ENCODE results near the gene UROS.

UROS gene

DNA sequence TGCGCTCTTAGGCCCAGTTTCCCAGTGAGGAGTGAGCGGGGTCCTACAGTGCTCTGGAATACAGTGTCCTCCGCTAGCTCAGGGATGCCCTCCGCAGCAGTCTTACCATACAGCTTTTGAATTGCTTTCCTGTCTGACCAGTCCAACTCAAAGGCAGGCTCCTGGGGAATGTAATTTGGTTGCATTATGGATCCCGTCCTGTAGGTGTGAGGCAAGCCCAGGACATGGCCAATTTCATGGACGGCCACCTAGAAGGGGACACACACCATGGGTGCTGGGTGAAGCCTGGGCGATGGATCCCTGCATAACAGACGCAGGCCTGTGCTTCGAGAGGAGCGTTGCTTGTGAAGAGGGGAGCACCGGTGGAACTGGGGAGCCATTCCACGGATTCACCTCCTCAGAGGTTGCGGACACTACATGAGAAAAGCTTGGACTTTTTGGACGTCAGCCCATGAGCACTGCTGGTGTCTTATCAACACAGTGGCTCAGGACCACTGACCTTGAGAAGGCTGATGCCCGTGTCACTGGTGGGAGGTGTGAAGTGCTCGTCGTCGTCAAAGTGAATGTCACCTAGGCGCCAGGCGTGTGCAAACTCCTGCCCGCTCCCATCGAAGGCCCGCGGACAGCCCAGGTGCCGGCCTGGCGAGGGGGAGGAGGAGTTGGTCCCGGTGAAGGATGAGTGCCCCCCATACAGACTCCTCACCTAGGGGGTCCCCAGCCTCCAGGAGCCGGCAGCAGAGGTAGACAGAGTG lies 50.8 kb downstream of the UROS start:
- TF ChIP-seq ZFX (IDR thresholded peaks at IDR 0.05; ENCODE audit: borderline replicate concordance), result no peak
- no peak for TF ChIP-seq CTCF (IDR thresholded peaks at IDR 0.05)
- H3K27ac ChIP-seq, result no peak overlapping the region

- no peak for TF ChIP-seq CTCF (IDR thresholded peaks at IDR 0.05)
- no peak for TF ChIP-seq ZFX (IDR thresholded peaks at IDR 0.05; ENCODE audit: borderline replicate concordance)
- H3K27ac ChIP-seq, result no peak overlapping the region
Measured at GRCh38 chr10:125770844-125771243, 52.2 kb downstream of the UROS start.

DNA sequence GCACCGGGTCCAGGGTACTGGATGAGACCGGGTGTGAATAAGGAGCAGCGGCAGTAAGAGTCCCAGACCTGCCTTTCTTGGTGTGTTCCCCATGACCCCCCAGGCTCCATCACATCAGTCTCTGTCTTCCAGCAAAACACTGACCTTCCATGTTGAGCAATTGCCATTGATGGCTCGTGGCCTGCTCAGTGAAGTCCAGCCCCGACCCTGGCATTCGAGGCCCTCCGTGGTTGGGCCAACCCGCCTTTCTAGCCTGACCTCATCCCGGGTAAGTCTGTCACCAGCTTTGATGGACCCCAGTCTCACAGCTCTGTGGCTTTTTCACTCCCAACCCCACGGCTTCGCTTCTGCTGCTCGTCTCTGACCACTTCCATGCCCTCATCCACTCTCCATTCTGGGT lies 53.9 kb downstream of the UROS start:
- H3K27ac ChIP-seq, result no peak overlapping the region
- TF ChIP-seq CTCF (IDR thresholded peaks at IDR 0.05) (no peak), ZFX (IDR thresholded peaks at IDR 0.05; ENCODE audit: borderline replicate concordance) (no peak)

DNA sequence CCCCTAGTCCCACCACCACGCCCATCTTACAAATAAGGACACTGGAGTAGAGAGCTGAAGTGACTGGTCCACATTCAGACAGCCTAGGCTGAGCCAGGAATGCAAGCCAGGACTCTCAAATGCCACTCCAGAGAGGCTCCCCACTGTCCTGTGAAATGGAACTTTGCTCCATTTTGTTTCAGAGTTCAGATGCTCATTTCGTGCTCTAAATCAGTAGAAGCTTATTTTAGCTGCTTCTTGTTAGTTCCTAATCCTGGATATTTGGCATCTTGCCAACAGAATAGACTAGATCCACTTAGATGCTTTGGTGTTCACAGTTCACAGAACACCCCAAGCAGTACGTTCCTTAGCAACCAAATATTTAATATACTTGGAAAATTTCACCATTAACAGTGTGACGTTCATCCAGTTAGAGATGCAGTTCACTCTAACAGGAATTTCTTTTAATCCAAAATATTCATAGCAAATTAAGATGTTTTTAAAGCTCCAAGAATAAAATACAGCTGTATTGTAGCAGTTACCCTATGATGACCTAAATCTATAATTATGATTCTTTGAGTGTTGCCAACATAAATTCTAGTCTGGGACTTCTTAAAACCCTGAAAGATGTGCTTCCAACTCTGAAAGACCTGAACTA lies 54.7 kb downstream of the UROS start:
- TF ChIP-seq ZFX (IDR thresholded peaks at IDR 0.05; ENCODE audit: borderline replicate concordance) (no peak), CTCF (IDR thresholded peaks at IDR 0.05) (no peak)
- H3K27ac ChIP-seq, result no peak overlapping the region

DNA sequence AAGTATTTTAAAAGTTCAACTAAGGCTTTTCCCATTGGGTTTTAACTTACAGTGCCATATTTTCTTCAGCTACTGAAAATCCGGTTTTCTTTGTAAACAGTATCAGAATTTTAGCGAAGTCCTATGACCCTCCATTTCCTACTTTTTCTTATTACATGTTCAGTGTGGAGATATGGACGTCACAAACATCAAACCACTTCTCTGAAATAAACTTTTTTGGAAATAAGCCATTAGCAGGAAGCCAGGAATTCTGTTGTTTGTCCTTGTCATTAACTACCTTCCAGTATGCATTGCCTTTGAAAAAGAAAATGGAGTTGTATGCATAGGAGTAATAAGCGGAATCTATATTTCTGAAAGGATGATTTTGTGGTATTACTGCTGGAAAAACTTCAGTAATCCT lies 56.5 kb downstream of the UROS start:
- TF ChIP-seq CTCF (IDR thresholded peaks at IDR 0.05), result no peak
- no peak for TF ChIP-seq ZFX (IDR thresholded peaks at IDR 0.05; ENCODE audit: borderline replicate concordance)
- no peak overlapping the region for H3K27ac ChIP-seq

- H3K27ac ChIP-seq, result no peak overlapping the region
- TF ChIP-seq CTCF (IDR thresholded peaks at IDR 0.05) (no peak), ZFX (IDR thresholded peaks at IDR 0.05; ENCODE audit: borderline replicate concordance) (no peak)
Measured at GRCh38 chr10:125765835-125766234, 57.2 kb downstream of the UROS start.
